ENCODE data around the gene RGR.

The RGR gene

DNA sequence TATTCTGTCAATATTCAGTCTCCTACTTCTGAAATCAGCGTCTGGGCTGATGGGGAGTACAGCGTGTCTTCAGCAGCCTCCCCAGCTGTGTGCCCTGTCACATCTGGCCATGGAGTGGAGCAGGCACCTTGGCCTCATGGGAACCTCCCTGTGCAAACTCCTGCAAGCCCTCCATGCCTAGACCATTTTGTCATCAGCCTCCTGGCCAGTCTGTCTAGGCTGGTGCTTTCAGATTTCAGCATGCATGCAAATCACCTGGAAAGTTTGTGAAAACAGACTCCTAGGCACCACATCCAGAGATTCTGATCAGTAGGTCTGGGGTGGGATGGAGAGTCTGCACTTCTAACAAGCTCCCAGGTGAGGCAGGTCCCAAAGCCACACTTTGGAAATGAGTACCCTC lies 57.4 kb downstream of the RGR start:
- DNase-seq: peak; percentile 16

DNA sequence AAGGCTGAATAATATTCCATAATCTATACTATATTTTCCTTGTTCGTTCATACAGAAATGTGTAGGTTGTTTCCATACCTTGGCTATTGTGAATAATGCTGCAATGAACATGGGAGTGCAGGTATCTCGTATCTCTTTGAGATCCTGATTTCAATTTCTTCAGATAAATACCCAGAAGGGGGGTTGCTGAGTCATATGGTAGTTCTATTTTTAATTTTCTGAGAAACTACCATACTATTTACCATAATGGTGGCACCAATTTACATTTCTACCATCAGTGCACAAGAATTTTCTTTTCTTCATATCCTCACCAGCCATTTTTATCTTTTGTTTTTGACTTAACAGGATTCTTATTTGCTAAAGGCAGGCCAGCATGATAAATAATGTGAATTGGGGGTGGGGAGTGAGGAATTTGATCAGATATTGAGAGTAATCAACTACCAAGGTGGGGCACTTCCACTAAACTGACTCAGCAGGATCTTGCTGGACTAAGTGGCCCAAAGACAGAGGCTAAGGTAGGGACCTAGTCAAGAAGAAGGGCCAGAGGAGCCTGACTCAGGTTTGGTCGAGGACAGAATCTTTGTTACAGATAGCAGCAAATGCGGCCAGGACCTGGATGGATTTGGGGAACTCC lies 62.0 kb downstream of the RGR start:
- DNase-seq: peak; percentile 67

DNA sequence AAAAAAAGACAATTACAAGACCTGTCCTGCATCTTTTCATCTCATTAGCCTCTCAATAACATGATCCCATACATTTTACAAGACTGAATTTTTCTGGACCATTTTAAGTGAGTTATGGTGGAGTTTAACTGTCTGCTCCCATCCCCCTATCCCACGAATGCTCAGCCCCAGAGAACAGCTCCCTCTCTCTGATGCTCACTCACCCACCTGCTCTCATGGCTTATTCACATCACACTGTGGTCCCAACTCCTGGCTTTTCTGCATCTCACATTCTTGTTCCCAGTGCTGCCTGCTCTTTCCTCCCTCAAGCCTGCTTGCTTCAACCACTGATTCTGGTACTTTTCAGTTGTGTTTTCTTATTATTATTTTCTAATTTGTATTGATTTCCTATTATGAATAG lies 63.2 kb downstream of the RGR start:
- peak; percentile 42 for DNase-seq

DNA sequence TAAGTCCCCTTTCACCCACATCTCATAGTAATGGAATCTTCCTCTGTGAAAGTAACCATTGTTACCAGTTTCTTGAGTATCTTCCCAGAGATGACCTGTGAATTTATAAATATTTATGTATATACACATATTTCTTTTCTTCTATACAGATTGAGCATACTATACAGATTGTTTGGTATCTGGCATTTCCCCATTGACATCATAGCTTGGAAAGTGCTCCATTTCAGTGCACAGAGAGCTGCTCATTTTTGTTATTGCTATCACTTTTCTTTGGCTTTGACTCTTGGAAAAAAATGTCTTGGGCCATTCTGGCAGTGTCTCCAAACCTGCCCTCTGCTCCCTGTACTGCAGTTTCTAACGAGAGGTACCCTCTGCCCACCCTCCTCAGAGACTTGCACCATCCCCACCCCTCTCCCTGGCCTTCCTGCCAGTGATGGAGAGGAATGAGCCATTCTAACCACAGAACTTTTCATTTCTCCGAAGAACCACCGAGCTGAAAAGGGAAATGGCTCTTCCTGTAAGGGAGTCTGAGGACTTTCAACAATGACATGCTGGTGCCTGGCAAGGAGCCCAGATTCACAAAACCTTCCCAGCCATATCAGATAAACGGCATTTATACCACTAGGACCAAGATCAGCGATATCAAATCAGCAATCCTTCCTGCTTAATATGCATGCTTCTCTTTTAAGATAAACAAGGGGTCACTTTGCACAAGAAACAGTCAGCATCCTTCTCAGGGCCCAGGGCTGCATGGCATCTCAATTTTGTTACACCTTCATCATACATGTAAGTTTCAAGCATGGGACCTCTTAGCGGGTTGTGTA lies 63.8 kb downstream of the RGR start:
- DNase-seq: peak; percentile 87

All from activated CD4-positive, alpha-beta T cell treated with anti-CD3 and anti-CD28 coated beads, Interleukin-2, Interleukin-6, amounts not matched to agents 100 ng/mL and 50 ng/mL, durations not matched to agents 16 hours and 8 hours (primary cell).